RCC 7860 (cell line): ENCODE results near the gene ASGR1.
"Not testable (repeated sequence)": the region's sequence is repeated elsewhere in the genome, so short reads cannot be mapped to it uniquely, and the experiment has no call there.

ENCODE experiments used
- DNase-seq: peaks from one replicate; pipeline ENCODE4 v3.0.0-alpha.2; 2015; ENCODE audit warnings: low spot score
- FAIRE-seq: peaks from 2 replicates; lab custom pipeline; 2012; peaks lifted over from hg19 to GRCh38; lab: Jason Lieb, UNC

ASGR1 gene

GRCh38 chr17:7128160-7128559 is 51.0 kb downstream of the ASGR1 start:
- no peak for DNase-seq
- FAIRE-seq = no peak

GRCh38 chr17:7127501-7127900 is 51.7 kb downstream of the ASGR1 start:
- DNase-seq, FAIRE-seq: not testable (repeated sequence)

- DNase-seq, FAIRE-seq: not testable (repeated sequence)
These were observed 52.8 kb downstream of the ASGR1 start for GRCh38 chr17:7126386-7126785.

GRCh38 chr17:7124923-7125322 is 54.2 kb downstream of the ASGR1 start:
- FAIRE-seq (no peak), DNase-seq (no peak)

- FAIRE-seq (no peak), DNase-seq (no peak)
These were observed 55.3 kb downstream of the ASGR1 start for GRCh38 chr17:7123844-7124243.
